H1 (cell line): ENCODE measurements around the gene MASP1. TPM values are rescaled to one million over a fixed set of nuclear protein-coding genes. Genes with fewer than 3 reads are reported as not detected.
"Not testable (repeated sequence)": the region's sequence is repeated elsewhere in the genome, so short reads cannot be mapped to it uniquely, and the experiment has no call there.

ENCODE experiments used
- CTCF ChIA-PET: fragments of 300-600 bp; sonication (Branson Sonifier 250); formaldehyde crosslinking; loops from one replicate; lab custom pipeline; 2021; ENCODE audit not compliant: partially characterized antibody; lab: Charles Lee
- POLR2A ChIA-PET: fragments of 300-600 bp; sonication (Branson Sonifier 250); formaldehyde crosslinking; loops from one replicate; lab custom pipeline; 2021; ENCODE audit warnings: inconsistent platforms; ENCODE audit not compliant: partially characterized antibody; lab: Charles Lee
- DNase-seq, 2 experiments: peaks; one replicate each; pipeline versions ENCODE4 v3.0.0 to v3.0.0-alpha.2; 2010 to 2022; ENCODE audit warnings: low spot score in 2 of 2, low read depth in 1 of 2, mixed read lengths in 1 of 2
- FAIRE-seq: peaks from 2 replicates; lab custom pipeline; 2011; peaks lifted over from hg19 to GRCh38; lab: Jason Lieb, UNC
- H2AFZ ChIP-seq: 2 replicates; pipeline ENCODE4 v1.8.1; 2012; ENCODE audit warnings: low read length, inconsistent platforms
- H2AK5ac ChIP-seq: 2 replicates; pipeline ENCODE4 v1.6.1; 2013; ENCODE audit warnings: low read depth, low read length
- H2BK120ac ChIP-seq: replicated peaks from 2 replicates; pipeline ENCODE3; 2013; ENCODE audit warnings: low read depth, low read length, inconsistent platforms
- H2BK12ac ChIP-seq: 2 replicates; pipeline ENCODE4 v1.6.1; 2013; ENCODE audit warnings: low read depth, low read length
- H2BK15ac ChIP-seq: 2 replicates; pipeline ENCODE4 v1.6.1; 2013; ENCODE audit warnings: low read length
- H2BK20ac ChIP-seq: 2 replicates; pipeline ENCODE4 v1.6.1; 2013; ENCODE audit warnings: low read length
- H2BK5ac ChIP-seq: 2 replicates; pipeline ENCODE4 v1.6.1; 2013; ENCODE audit warnings: low read depth, low read length
- H3K14ac ChIP-seq: 2 replicates; pipeline ENCODE4 v1.6.1; 2013; ENCODE audit warnings: inconsistent platforms; ENCODE audit not compliant: insufficient read length
- H3K18ac ChIP-seq: 2 replicates; pipeline ENCODE4 v1.6.1; 2013; ENCODE audit warnings: low read length; ENCODE audit errors: extremely low read depth
- H3K23ac ChIP-seq: 2 replicates; pipeline ENCODE4 v1.6.1; 2013; ENCODE audit warnings: inconsistent platforms; ENCODE audit not compliant: insufficient read length
- H3K23me2 ChIP-seq: 2 replicates; pipeline ENCODE4 v1.6.1; 2013; ENCODE audit warnings: low read depth, low read length
- H3K27ac ChIP-seq: 2 replicates; pipeline ENCODE4 v1.6.1; 2011; ENCODE audit warnings: low read depth, low read length, inconsistent platforms
- H3K27me3 ChIP-seq, 4 experiments: replicated peaks in 1 of 4; 1 replicate in 1 of 4; 2 replicates in 3 of 4; pipeline versions ENCODE4 v1.6.1 to v1.8.1; 2011 to 2013; ENCODE audit warnings: low read length in 3 of 4, mild to moderate bottlenecking in 3 of 4, inconsistent platforms in 2 of 4, mixed read lengths in 2 of 4, moderate library complexity in 1 of 4; ENCODE audit not compliant: control insufficient read depth in 3 of 4, insufficient read depth in 3 of 4; ENCODE audit errors: extremely low read depth in 1 of 4
- H3K36me3 ChIP-seq, 4 experiments: 2 replicates each; pipeline versions ENCODE4 v1.6.1 to v1.8.1; 2011 to 2013; ENCODE audit warnings: mild to moderate bottlenecking in 4 of 4, low read length in 3 of 4, moderate library complexity in 2 of 4, control low read depth in 1 of 4, inconsistent platforms in 1 of 4; ENCODE audit not compliant: insufficient read depth in 4 of 4, control insufficient read depth in 2 of 4
- H3K4ac ChIP-seq: replicated peaks from 2 replicates; pipeline ENCODE3; 2013; ENCODE audit warnings: low read length, low read depth, mixed read lengths, inconsistent platforms; ENCODE audit not compliant: insufficient read length
- H3K4me1 ChIP-seq, 4 experiments: replicated peaks in 1 of 4; 1 replicate in 1 of 4; 2 replicates in 3 of 4; pipeline versions ENCODE4 v1.6.1 to v1.8.1; 2011 to 2013; ENCODE audit warnings: low read length in 3 of 4, inconsistent platforms in 2 of 4, mixed read lengths in 1 of 4; ENCODE audit not compliant: insufficient read depth in 4 of 4, control insufficient read depth in 3 of 4
- H3K4me2 ChIP-seq, 2 experiments: 2 replicates each; pipeline versions ENCODE4 v1.6.1 to v1.8.1; 2011 to 2013; ENCODE audit warnings: low read depth in 2 of 2, low read length in 2 of 2, control low read depth in 1 of 2, inconsistent platforms in 1 of 2, mild to moderate bottlenecking in 1 of 2; ENCODE audit not compliant: insufficient read depth in 1 of 2
- H3K4me3 ChIP-seq, 4 experiments: fragments of 200-600, 300-600 bp in 1 of 4; sonication (generic), shearing (Covaris generic), sonication (Bioruptor Twin) in 1 of 4; 2 replicates each; pipeline versions ENCODE4 v1.5.1 to v1.8.1; 2011 to 2016; ENCODE audit warnings: low read length in 4 of 4, low read depth in 3 of 4, control low read depth in 2 of 4, inconsistent platforms in 2 of 4, mild to moderate bottlenecking in 2 of 4, mixed read lengths in 1 of 4, moderate library complexity in 1 of 4; ENCODE audit not compliant: insufficient read depth in 2 of 4; ENCODE audit errors: extremely low read depth in 1 of 4
- H3K56ac ChIP-seq: replicated peaks from 2 replicates; pipeline ENCODE3; 2013; ENCODE audit warnings: low read depth, mild to moderate bottlenecking, mixed read lengths, low read length, inconsistent platforms; ENCODE audit not compliant: insufficient read length
- H3K79me1 ChIP-seq: 2 replicates; pipeline ENCODE4 v1.6.1; 2013; ENCODE audit warnings: low read depth, low read length, control low read depth
- H3K79me2 ChIP-seq, 2 experiments: 2 replicates each; pipeline versions ENCODE4 v1.6.1 to v1.8.1; 2012 to 2013; ENCODE audit warnings: low read length in 2 of 2, mild to moderate bottlenecking in 2 of 2, inconsistent platforms in 1 of 2; ENCODE audit not compliant: insufficient read depth in 2 of 2, control insufficient read depth in 1 of 2
- H3K9ac ChIP-seq, 4 experiments: replicated peaks in 1 of 4; 1 replicate in 1 of 4; 2 replicates in 3 of 4; pipeline versions ENCODE4 v1.6.1 to v1.8.1; 2011 to 2013; ENCODE audit warnings: low read depth in 3 of 4, low read length in 3 of 4, control low read depth in 2 of 4, mild to moderate bottlenecking in 2 of 4, moderate library complexity in 2 of 4, inconsistent platforms in 1 of 4; ENCODE audit errors: extremely low read depth in 1 of 4
- H3K9me3 ChIP-seq, 2 experiments: 2 replicates each; pipeline versions ENCODE4 v1.6.1 to v1.8.1; 2012 to 2013; ENCODE audit warnings: mild to moderate bottlenecking in 2 of 2, moderate library complexity in 2 of 2, control low read depth in 1 of 2, inconsistent platforms in 1 of 2, low read depth in 1 of 2, low read length in 1 of 2, mixed read lengths in 1 of 2; ENCODE audit not compliant: insufficient read depth in 2 of 2
- H4K20me1 ChIP-seq, 2 experiments: replicated peaks in 1 of 2; 2 replicates each; pipeline versions ENCODE3 to v1.8.1; 2011 to 2013; ENCODE audit warnings: inconsistent platforms in 2 of 2, low read length in 2 of 2, mild to moderate bottlenecking in 1 of 2; ENCODE audit not compliant: insufficient read depth in 2 of 2, control insufficient read depth in 1 of 2
- H4K5ac ChIP-seq: 2 replicates; pipeline ENCODE4 v1.6.1; 2013; ENCODE audit warnings: low read length, low read depth, mixed read lengths, inconsistent platforms; ENCODE audit not compliant: insufficient read length
- H4K8ac ChIP-seq: 2 replicates; pipeline ENCODE4 v1.8.0; 2013; ENCODE audit warnings: mild to moderate bottlenecking, moderate library complexity, low read length, inconsistent platforms; ENCODE audit not compliant: insufficient read depth; ENCODE audit errors: extremely low read depth
- H4K91ac ChIP-seq: replicated peaks from 2 replicates; pipeline ENCODE3; 2013; ENCODE audit warnings: low read length, mixed read lengths, inconsistent platforms; ENCODE audit not compliant: insufficient read length
- WGBS, 2 experiments: shearing (Covaris generic) in 1 of 2; methylation state at CpG; one replicate each; pipeline versions ENCODE4 v1.1.6 to v1.1.7; 2013 to 2015; ENCODE audit warnings: low lambda C conversion rate in 2 of 2, mixed read lengths in 2 of 2, inconsistent platforms in 1 of 2, low coverage in 1 of 2, missing lambda C conversion rate in 1 of 2; ENCODE audit not compliant: insufficient replicate concordance in 2 of 2, insufficient coverage in 1 of 2, insufficient read length in 1 of 2; ENCODE audit errors: extremely low coverage in 1 of 2, missing lambda C conversion rate in 1 of 2; 5-methylcytosine and 5-hydroxymethylcytosine counted together
- polyA plus RNA-seq, 7 experiments: library from polyadenylated mRNA; depleted of rRNA in 3 of 7; stranded (reverse) in 5 of 7; unstranded in 2 of 7; fragments of >200 nt in 5 of 7; fragments of 200-250 nt in 2 of 7; gene quantifications; 1 replicate in 5 of 7; 2 replicates in 1 of 7; 4 replicates in 1 of 7; pipeline versions ENCODE4 v1.2.1 to v1.2.3, GENCODE V29; 2011 to 2013; ENCODE audit warnings: missing spikeins in 2 of 7, mixed read lengths in 2 of 7
- total RNA-seq: library from RNA; stranded (reverse); fragmentation: NEBNext Ultra II Directional; extraction: Animal tissue kit (Norgen Biotek cat#: 25700); gene quantifications from 2 replicates; pipeline ENCODE4 v1.2.1, GENCODE V29; 2021

MASP1 gene
- total and polyA plus RNA-seq, 2 of the 8 experiments (the other 6 are each of a cell fraction or from before 2014, with no cell fraction given), result 2.7 to 3.5 TPM

GRCh38 chr3:187199463-187200050, 92.0 kb downstream of the MASP1 start:
- H3K4me2 ChIP-seq, H4K8ac ChIP-seq, H3K23me2 ChIP-seq, H2BK5ac ChIP-seq, H3K9ac ChIP-seq, H2BK12ac ChIP-seq, H3K56ac ChIP-seq, H4K91ac ChIP-seq, H2BK20ac ChIP-seq, H3K27me3 ChIP-seq, H3K4me3 ChIP-seq, H3K4me1 ChIP-seq, H3K18ac ChIP-seq, H3K27ac ChIP-seq, H2AFZ ChIP-seq, H3K36me3 ChIP-seq, H3K4ac ChIP-seq, H4K20me1 ChIP-seq, H3K23ac ChIP-seq, H2BK15ac ChIP-seq, H2BK120ac ChIP-seq, H3K14ac ChIP-seq, H4K5ac ChIP-seq, H3K79me2 ChIP-seq, H3K9me3 ChIP-seq, H3K79me1 ChIP-seq, H2AK5ac ChIP-seq, FAIRE-seq, DNase-seq: not testable (repeated sequence)
- ChIA-PET CTCF (interaction anchor here (1.1 to 2.3 kb wide), 4 partner anchors 35 to 86 kb away, joined by 3 to 13 read pairs (median 6); no protein-coding TSS in a partner anchor), POLR2A (interaction anchor here (0.6 to 2.7 kb wide), 5 partner anchors 11 to 1792 kb away, joined by 3 to 10 read pairs (median 4); no protein-coding TSS in a partner anchor)
- WGBS, 2 experiments, result 96% methylated on average over 30 of the region's 44 CpGs; no CpG with 5 or more reads in 1 of the 2 experiments
